Measurements from ENCODE around the gene LINGO4. TPM values are rescaled to one million over a fixed set of nuclear protein-coding genes. Genes with fewer than 3 reads are reported as not detected.

The LINGO4 gene
- total and polyA plus RNA-seq, 2 donors (not counting 1 experiment from before 2014, with no cell fraction given), result not detected

GRCh38 chr1:151846062-151846568 is 40.9 kb upstream of the LINGO4 start:
- TF ChIP-seq CTCF (conservative IDR thresholded peaks at IDR 0.05 in 1 of 2, IDR thresholded peaks at IDR 0.05 in 1 of 2; ENCODE audit: low read depth in 1 of 2, low read length in 2 of 2), result no peak
- no peak for TF ChIP-seq EZH2 (IDR thresholded peaks at IDR 0.05; ENCODE audit: low read length, missing control alignments)
- Histone ChIP-seq H2AFZ (ENCODE audit: low read length) (no peak overlapping the region), H3K27ac (ENCODE audit: insufficient read depth, low read length) (no peak overlapping the region), H3K4me1 (ENCODE audit: control insufficient read depth, extremely low read depth, insufficient read depth, low read length) (no peaks in the 10 kb centered on the region), H3K9me3 (ENCODE audit: control insufficient read depth, insufficient read depth, low read depth, low read length) (no peaks in the 10 kb centered on the region), H3K79me2 (ENCODE audit: control insufficient read depth, insufficient read depth, low read length) (no peaks in the 10 kb centered on the region), H4K20me1 (ENCODE audit: control insufficient read depth, extremely low read depth, insufficient read depth, low read length) (no peaks in the 10 kb centered on the region), H3K9ac (ENCODE audit: insufficient read depth, low read length) (no peak overlapping the region), H3K4me2 (ENCODE audit: extremely low read depth, insufficient read depth, low read length) (no peak overlapping the region), H3K27me3 (ENCODE audit: control insufficient read depth, insufficient read depth, low read length) (peaks cover 24% of the 10 kb centered on the region), H3K36me3 (ENCODE audit: control insufficient read depth, insufficient read depth, low read length) (no peaks in the 10 kb centered on the region), H3K4me3 (replicated peaks in 1 of 4; ENCODE audit: control extremely low read depth in 1 of 4, insufficient read depth in 1 of 4, low read depth in 3 of 4, low read length in 4 of 4) (no peak overlapping the region)
- peak in 1 of 2 donors; percentile 54 for DNase-seq (ENCODE audit: low read depth in 2 of 2)

GRCh38 chr1:151843398-151843797 is 38.2 kb upstream of the LINGO4 start:
- peaks cover 29% of the 10 kb centered on the region for H3K27me3 ChIP-seq (ENCODE audit: control insufficient read depth, insufficient read depth, low read length)

GRCh38 chr1:151841141-151841540 is 35.9 kb upstream of the LINGO4 start:
- no peak overlapping the region for H3K4me2 ChIP-seq (ENCODE audit: extremely low read depth, insufficient read depth, low read length)
- H3K4me3 ChIP-seq (replicated peaks in 1 of 4; ENCODE audit: control extremely low read depth in 1 of 4, insufficient read depth in 1 of 4, low read depth in 3 of 4, low read length in 4 of 4), result no peak overlapping the region
- H3K9me3 ChIP-seq (ENCODE audit: control insufficient read depth, insufficient read depth, low read depth, low read length), result no peaks in the 10 kb centered on the region
- H3K79me2 ChIP-seq (ENCODE audit: control insufficient read depth, insufficient read depth, low read length), result no peaks in the 10 kb centered on the region
- no peaks in the 10 kb centered on the region for H3K4me1 ChIP-seq (ENCODE audit: control insufficient read depth, extremely low read depth, insufficient read depth, low read length)
- no peak overlapping the region for H2AFZ ChIP-seq (ENCODE audit: low read length)
- no peak for TF ChIP-seq CTCF (conservative IDR thresholded peaks at IDR 0.05 in 1 of 2, IDR thresholded peaks at IDR 0.05 in 1 of 2; ENCODE audit: low read depth in 1 of 2, low read length in 2 of 2)
- no peak for TF ChIP-seq EZH2 (IDR thresholded peaks at IDR 0.05; ENCODE audit: low read length, missing control alignments)
- H3K27me3 ChIP-seq (ENCODE audit: control insufficient read depth, insufficient read depth, low read length), result peaks cover 46% of the 10 kb centered on the region
- H3K9ac ChIP-seq (ENCODE audit: insufficient read depth, low read length), result no peak overlapping the region
- no peaks in the 10 kb centered on the region for H4K20me1 ChIP-seq (ENCODE audit: control insufficient read depth, extremely low read depth, insufficient read depth, low read length)
- DNase-seq (ENCODE audit: low read depth in 2 of 2), result peak; percentile 42 to 85
- H3K27ac ChIP-seq (ENCODE audit: insufficient read depth, low read length), result no peak overlapping the region
- no peaks in the 10 kb centered on the region for H3K36me3 ChIP-seq (ENCODE audit: control insufficient read depth, insufficient read depth, low read length)

More at GRCh38 chr1:151843398-151843797, 38.2 kb upstream of the LINGO4 start:
- H3K4me2 ChIP-seq (ENCODE audit: extremely low read depth, insufficient read depth, low read length), result no peak overlapping the region
- H3K4me1 ChIP-seq (ENCODE audit: control insufficient read depth, extremely low read depth, insufficient read depth, low read length), result no peaks in the 10 kb centered on the region
- H3K79me2 ChIP-seq (ENCODE audit: control insufficient read depth, insufficient read depth, low read length), result no peaks in the 10 kb centered on the region
- TF ChIP-seq CTCF (conservative IDR thresholded peaks at IDR 0.05 in 1 of 2, IDR thresholded peaks at IDR 0.05 in 1 of 2; ENCODE audit: low read depth in 1 of 2, low read length in 2 of 2) (no peak), EZH2 (IDR thresholded peaks at IDR 0.05; ENCODE audit: low read length, missing control alignments) (no peak)
- no peaks in the 10 kb centered on the region for H4K20me1 ChIP-seq (ENCODE audit: control insufficient read depth, extremely low read depth, insufficient read depth, low read length)
- H3K9me3 ChIP-seq (ENCODE audit: control insufficient read depth, insufficient read depth, low read depth, low read length), result no peaks in the 10 kb centered on the region
- no peak overlapping the region for H2AFZ ChIP-seq (ENCODE audit: low read length)
- DNase-seq (ENCODE audit: low read depth in 2 of 2), result no peak
- no peak overlapping the region for H3K4me3 ChIP-seq (replicated peaks in 1 of 4; ENCODE audit: control extremely low read depth in 1 of 4, insufficient read depth in 1 of 4, low read depth in 3 of 4, low read length in 4 of 4)
- no peak overlapping the region for H3K27ac ChIP-seq (ENCODE audit: insufficient read depth, low read length)
- no peaks in the 10 kb centered on the region for H3K36me3 ChIP-seq (ENCODE audit: control insufficient read depth, insufficient read depth, low read length)
- no peak overlapping the region for H3K9ac ChIP-seq (ENCODE audit: insufficient read depth, low read length)
